ENCODE results near the gene CPEB4. TPM values are rescaled to one million over a fixed set of nuclear protein-coding genes. Genes with fewer than 3 reads are reported as not detected.

Gene CPEB4
- total RNA-seq, 1 donor from 2014 or later = 11.3 TPM

DNA sequence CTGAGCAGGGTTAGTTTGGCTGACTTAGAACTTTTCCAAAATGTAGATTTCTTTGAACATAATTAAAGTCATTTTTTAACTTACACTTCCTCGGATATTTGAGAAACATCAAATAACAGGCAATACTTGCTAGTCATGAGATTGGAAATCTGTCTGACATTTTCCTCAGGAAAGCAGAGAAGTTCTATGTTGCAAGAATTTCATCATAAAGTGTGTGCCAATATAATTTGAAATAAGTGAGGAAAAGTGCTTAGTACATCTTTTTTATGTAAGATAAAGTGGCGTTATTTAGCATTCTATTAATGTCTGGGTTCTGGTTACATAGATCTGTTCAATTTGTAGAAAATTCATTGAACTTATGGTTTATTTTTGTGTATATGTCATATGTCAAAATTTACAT lies 52.1 kb downstream of the CPEB4 start:
- TF ChIP-seq CTCF (conservative IDR thresholded peaks at IDR 0.05) = no peak
- Mint-ChIP-seq H3K9me3 (no peaks in the 10 kb centered on the region), H3K36me3 (ENCODE audit: low read depth) (no peaks in the 10 kb centered on the region), H3K27me3 (ENCODE audit: low read depth) (no peaks in the 10 kb centered on the region), H3K4me3 (no peak overlapping the region), H3K4me1 (peaks cover 15% of the 10 kb centered on the region), H3K27ac (ENCODE audit: unreplicated experiment) (no peak overlapping the region)
- DNase-seq (ENCODE audit: low read depth, low spot score) = no peak

GRCh38 chr5:173941102-173941501 lies 53.0 kb downstream of the CPEB4 start:
- H3K27me3 Mint-ChIP-seq (ENCODE audit: low read depth) = no peaks in the 10 kb centered on the region
- no peaks in the 10 kb centered on the region for H3K9me3 Mint-ChIP-seq
- H3K4me3 Mint-ChIP-seq = no peak overlapping the region
- peaks cover 11% of the 10 kb centered on the region for H3K4me1 Mint-ChIP-seq
- DNase-seq (ENCODE audit: low read depth, low spot score) = no peak
- no peak for TF ChIP-seq CTCF (conservative IDR thresholded peaks at IDR 0.05)
- H3K36me3 Mint-ChIP-seq (ENCODE audit: low read depth) = no peaks in the 10 kb centered on the region
- H3K27ac Mint-ChIP-seq (ENCODE audit: unreplicated experiment) = no peak overlapping the region

GRCh38 chr5:173941758-173942401 lies 53.7 kb downstream of the CPEB4 start:
- Mint-ChIP-seq H3K9me3 (no peaks in the 10 kb centered on the region), H3K36me3 (ENCODE audit: low read depth) (no peaks in the 10 kb centered on the region), H3K4me1 (peaks cover 10% of the 10 kb centered on the region), H3K27ac (ENCODE audit: unreplicated experiment) (no peak overlapping the region), H3K4me3 (no peak overlapping the region), H3K27me3 (ENCODE audit: low read depth) (no peaks in the 10 kb centered on the region)
- DNase-seq (ENCODE audit: low read depth, low spot score) = no peak
- TF ChIP-seq CTCF (conservative IDR thresholded peaks at IDR 0.05) = no peak

GRCh38 chr5:173944511-173944910 lies 56.4 kb downstream of the CPEB4 start:
- Mint-ChIP-seq H3K4me1 (peaks cover 10% of the 10 kb centered on the region), H3K9me3 (no peaks in the 10 kb centered on the region), H3K27me3 (ENCODE audit: low read depth) (no peaks in the 10 kb centered on the region), H3K36me3 (ENCODE audit: low read depth) (peaks cover 3% of the 10 kb centered on the region), H3K27ac (ENCODE audit: unreplicated experiment) (no peak overlapping the region), H3K4me3 (no peak overlapping the region)
- no peak for DNase-seq (ENCODE audit: low read depth, low spot score)
- TF ChIP-seq CTCF (conservative IDR thresholded peaks at IDR 0.05) = no peak

DNA sequence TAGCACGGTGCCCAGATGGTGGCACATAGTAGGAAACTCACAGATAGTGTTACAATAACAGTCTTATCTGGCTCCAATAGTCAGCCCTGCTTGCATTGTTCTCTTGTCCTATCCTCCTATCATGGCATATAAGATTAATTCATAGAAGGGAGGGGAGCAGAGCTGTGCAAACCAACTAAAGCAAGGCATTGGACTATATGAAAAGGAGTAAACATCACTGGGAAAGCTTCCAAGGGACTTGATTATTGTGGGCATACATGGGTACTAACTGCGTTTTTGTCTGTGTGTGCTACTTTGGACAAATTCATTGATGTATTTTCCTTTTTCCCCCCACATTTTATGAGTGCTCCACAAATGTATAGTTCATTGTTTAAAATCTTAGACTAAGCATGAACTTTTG lies 57.0 kb downstream of the CPEB4 start:
- no peaks in the 10 kb centered on the region for H3K27me3 Mint-ChIP-seq (ENCODE audit: low read depth)

More for the DNA sequence above, 57.0 kb downstream of the CPEB4 start:
- Mint-ChIP-seq H3K27ac (ENCODE audit: unreplicated experiment) (no peak overlapping the region), H3K9me3 (no peaks in the 10 kb centered on the region), H3K36me3 (ENCODE audit: low read depth) (peaks cover 3% of the 10 kb centered on the region), H3K4me1 (peaks cover 10% of the 10 kb centered on the region), H3K4me3 (no peak overlapping the region)
- DNase-seq (ENCODE audit: low read depth, low spot score) = no peak
- no peak for TF ChIP-seq CTCF (conservative IDR thresholded peaks at IDR 0.05)
